GM12892 (cell line): Measurements from ENCODE around the gene RLN2.

Experiments
- POLR2A ChIP-seq: IDR thresholded peaks from 2 replicates; pipeline ENCODE4 v1.6.1; 2011; ENCODE audit warnings: low read depth, low read length, control low read depth
- POLR2AphosphoS5 ChIP-seq: IDR thresholded peaks from 2 replicates; pipeline ENCODE4 v1.6.1; 2011; ENCODE audit warnings: low read depth, low read length, control low read depth

DNA sequence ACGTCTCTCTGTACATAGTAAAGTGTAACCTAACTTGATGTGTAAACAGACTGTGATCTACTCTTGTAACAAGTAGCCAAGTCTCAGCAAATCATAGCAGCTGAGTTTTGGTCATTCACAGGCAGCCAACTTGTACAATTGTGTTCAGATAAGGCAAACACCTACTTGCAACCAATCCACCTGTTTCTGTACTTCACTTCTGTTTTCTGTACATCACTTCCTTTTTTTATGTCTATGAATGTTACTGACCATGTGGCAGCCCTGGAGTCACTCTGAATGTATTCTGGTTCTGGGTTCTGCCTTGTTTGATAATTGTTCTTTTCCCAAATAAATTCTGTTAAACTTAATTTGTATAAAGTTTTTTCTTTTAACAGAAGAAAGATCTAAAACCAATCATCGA lies 26.0 kb downstream of the RLN2 start:
- TF ChIP-seq POLR2A (no peak), POLR2AphosphoS5 (no peak)
